22Rv1 (cell line): ENCODE measurements around the gene CDC123.

Experiments
- CTCF ChIP-seq: fragments of 450-650 bp; IDR thresholded peaks from 2 replicates; pipeline ENCODE4 v1.5.1; 2017; ENCODE audit warnings: mild to moderate bottlenecking
- ZFX ChIP-seq: fragments of 450-650 bp; IDR thresholded peaks from 2 replicates; pipeline ENCODE4 v1.6.1; 2017; ENCODE audit warnings: antibody characterized with exemption, borderline replicate concordance

GRCh38 chr10:12165036-12165435 is 31.0 kb upstream of the CDC123 start:
- no peak for TF ChIP-seq CTCF
- no peak for TF ChIP-seq ZFX
